ENCODE results near the gene NVL. TPM values are rescaled to one million over a fixed set of nuclear protein-coding genes. Genes with fewer than 3 reads are reported as not detected.
A peak's percentile ranks its signal among the peaks of the same experiment; 100 is the strongest.

NVL gene
- total and polyA plus RNA-seq, 2 of the 4 experiments (the other 2 are of a cell fraction), result 16.5 to 18.4 TPM

DNA sequence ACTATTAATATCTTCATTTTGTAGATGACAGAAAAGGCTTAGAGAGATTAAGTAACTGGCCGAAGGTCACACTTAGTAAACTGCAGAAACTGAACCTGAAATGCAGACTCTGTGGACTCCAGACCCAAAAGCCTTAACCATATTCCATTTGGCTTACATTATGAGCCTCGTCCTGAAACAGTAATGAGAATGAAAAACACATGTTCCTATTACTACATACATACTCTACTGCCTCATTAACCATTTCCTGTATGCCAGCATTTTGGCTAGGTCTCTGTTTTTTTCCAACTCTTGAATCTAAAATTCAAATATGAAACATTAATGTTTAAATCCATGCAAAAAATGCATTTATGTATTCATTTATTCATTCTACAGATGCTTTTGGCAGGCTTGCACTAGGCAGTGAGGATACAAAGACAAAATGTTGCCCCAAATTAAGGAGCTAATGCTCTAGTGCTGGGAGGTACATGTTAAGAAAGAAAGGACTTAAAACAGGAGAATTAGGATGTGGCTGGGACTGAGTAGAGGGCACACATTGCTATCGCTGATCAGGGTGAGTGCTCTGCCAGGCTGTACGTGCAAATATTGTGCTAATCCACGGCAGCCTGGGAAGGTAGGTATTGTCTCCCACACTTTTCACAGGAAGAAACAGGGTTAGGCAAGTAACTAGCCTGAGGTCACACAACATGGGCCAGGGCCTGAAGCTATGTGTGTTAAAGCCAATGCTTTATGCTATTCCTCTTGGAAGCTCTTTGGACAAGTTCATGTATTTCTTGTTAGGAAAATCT lies 133.0 kb downstream of the NVL start:
- DNase-seq, result peak; percentile 58
- in situ Hi-C loops (cut with MboI; ENCODE audit: low sequenced_read_pairs), result no loop called here

More for the DNA sequence above, 133.0 kb downstream of the NVL start:
- Histone ChIP-seq H3K56ac (ENCODE audit: extremely low read depth, insufficient read depth, low read length) (no peak overlapping the region; the same call in 1 of the 2 replicates), H3K14ac (replicated peaks; ENCODE audit: low read depth, low read length) (no peak overlapping the region), H3K9ac (ENCODE audit: low read depth, low read length) (no peak overlapping the region), H3K4ac (ENCODE audit: low read depth, low read length) (no peak overlapping the region), H3K4me2 (ENCODE audit: low read depth, low read length) (no peak overlapping the region), H2BK15ac (ENCODE audit: low read depth, low read length) (no peak overlapping the region), H3K79me1 (ENCODE audit: low read depth in 1 of 2, low read length in 2 of 2) (peaks cover 7 to 27% of the 10 kb centered on the region in 2 experiments; a peak in 3 of 4 replicates), H4K91ac (ENCODE audit: insufficient read depth, low read depth, low read length) (no peak overlapping the region), H3K27me3 (ENCODE audit: control insufficient read depth, insufficient read depth, low read length) (no peaks in the 10 kb centered on the region), H2BK20ac (ENCODE audit: low read depth, low read length) (no peak overlapping the region), H2BK120ac (ENCODE audit: low read depth, low read length) (no peak overlapping the region), H3K4me3 (ENCODE audit: insufficient read depth, low read depth, low read length) (no peak overlapping the region), H3K27ac (ENCODE audit: insufficient read depth, low read length) (no peak overlapping the region), H4K5ac (ENCODE audit: low read depth, low read length) (peak overlapping the region; percentile 29; the same call in 1 of the 2 replicates), H3K4me1 (ENCODE audit: control insufficient read depth, insufficient read depth, low read length) (peaks cover 2% of the 10 kb centered on the region; the same call in 1 of the 2 replicates), H4K8ac (ENCODE audit: low read depth in 2 of 2, low read length in 2 of 2) (peak overlapping the region in 1 of 2 experiments; percentile 17; a peak in 1 of 4 replicates), H3K9me3 (ENCODE audit: control insufficient read depth, insufficient read depth, low read length) (no peaks in the 10 kb centered on the region), H3K36me3 (ENCODE audit: control insufficient read depth, insufficient read depth, low read length) (peaks cover 16% of the 10 kb centered on the region), H2BK5ac (ENCODE audit: low read depth, low read length, poor library complexity, severe bottlenecking) (no peak overlapping the region), H3K18ac (ENCODE audit: low read depth, low read length) (no peak overlapping the region; the same call in 1 of the 2 replicates), H3K23ac (ENCODE audit: low read depth, low read length) (no peak overlapping the region), H2AFZ (replicated peaks; ENCODE audit: low read length, poor library complexity) (no peak overlapping the region), H2AK5ac (ENCODE audit: low read depth, low read length) (no peak overlapping the region), H2AK9ac (replicated peaks; ENCODE audit: low read depth, low read length, poor library complexity) (no peak overlapping the region), H4K20me1 (ENCODE audit: insufficient read depth, low read length) (peaks cover 5% of the 10 kb centered on the region; the same call in 1 of the 2 replicates), H3K9me1 (ENCODE audit: insufficient read depth, low read length) (peaks cover 3% of the 10 kb centered on the region; the same call in 1 of the 2 replicates)
- dilution Hi-C loops (cut with HindIII; ENCODE audit: low sequenced_read_pairs, unreplicated experiment) (no loop called here), intact Hi-C loops (cut with micrococcal nuclease) (no loop called here)
- WGBS, 2 experiments (ENCODE audit: extremely low coverage in 2 of 2, insufficient read length in 1 of 2), result 57% methylated on average over 1 of the region's 5 CpGs; no CpG with 5 or more reads in 1 of the 2 experiments
- POLR2A ChIA-PET (ENCODE audit: unreplicated experiment), result no interaction called here
- ATAC-seq (ENCODE audit: low read depth), result peak; percentile 44; the same call in 1 of the 2 replicates
- CTCF ChIA-PET, result no interaction called here
- no TSS peak for BruUV-seq (replicated peaks)
- TF ChIP-seq RCOR1 (IDR thresholded peaks at IDR 0.05; ENCODE audit: insufficient replicate concordance, low read length) (no peak), FOS (IDR thresholded peaks at IDR 0.05; ENCODE audit: low read depth, low read length) (no peak)

All from IMR-90 (cell line).